Measurements from ENCODE around the gene CCL26. TPM values are rescaled to one million over a fixed set of nuclear protein-coding genes. Genes with fewer than 3 reads are reported as not detected.
"Not testable (repeated sequence)": the region's sequence is repeated elsewhere in the genome, so short reads cannot be mapped to it uniquely, and the experiment has no call there.

Gene CCL26
- total RNA-seq, 4 donors from 2014 or later = not detected

- ATAC-seq (no peak), DNase-seq (no peak)
- no peak overlapping the region for H3K27ac ChIP-seq
- in situ Hi-C loops (cut with MboI; ENCODE audit: low sequenced_read_pairs in 4 of 4) (loop anchor here (25.0 kb wide), 3 partner anchors 93 to 307 kb away; partner anchors contain the start of genes MDH2 (in 3 of the 4) and STYXL1 (in 3 of the 4)), intact Hi-C loops (cut with DNase I; ENCODE audit: low total_unique reads) (no loop called here)
- H3K4me3 ChIP-seq = no peak overlapping the region
- H3K27me3 ChIP-seq = no peaks in the 10 kb centered on the region
- TF ChIP-seq POLR2A (IDR thresholded peaks at IDR 0.05) (no peak), CTCF (IDR thresholded peaks at IDR 0.05 in 4 of 5, conservative IDR thresholded peaks at IDR 0.05 in 1 of 5) (no peak)
- no peaks in the 10 kb centered on the region for H3K9me3 ChIP-seq
- H3K4me1 ChIP-seq = peaks cover 0 to 8% of the 10 kb centered on the region in 2 donors
- no peaks in the 10 kb centered on the region for H3K36me3 ChIP-seq
Measured at GRCh38 chr7:75729851-75730274, 42.1 kb downstream of the CCL26 start.

- H3K27me3 ChIP-seq = no peaks in the 10 kb centered on the region
- in situ Hi-C loops (cut with MboI; ENCODE audit: low sequenced_read_pairs in 4 of 4) = loop anchor here (25.0 kb wide), 3 partner anchors 91 to 309 kb away; partner anchors contain the start of genes MDH2 (in 3 of the 4) and STYXL1 (in 3 of the 4)
- DNase-seq (no peak), ATAC-seq (no peak)
- no peak overlapping the region for H3K4me3 ChIP-seq
- H3K36me3 ChIP-seq = no peaks in the 10 kb centered on the region
- peak overlapping the region in 3 of 4 donors; percentile 5 to 18 (median 14) for H3K27ac ChIP-seq
- TF ChIP-seq POLR2A (IDR thresholded peaks at IDR 0.05) (no peak), CTCF (IDR thresholded peaks at IDR 0.05 in 4 of 5, conservative IDR thresholded peaks at IDR 0.05 in 1 of 5) (no peak)
- intact Hi-C loops (cut with DNase I; ENCODE audit: low total_unique reads) = no loop called here
- H3K9me3 ChIP-seq = no peaks in the 10 kb centered on the region
- H3K4me1 ChIP-seq = peaks cover 0 to 8% of the 10 kb centered on the region in 2 donors
Measured at GRCh38 chr7:75727881-75728593, 44.0 kb downstream of the CCL26 start.

- H3K27me3 ChIP-seq; H3K36me3 ChIP-seq; H3K27ac ChIP-seq; intact Hi-C loops (cut with DNase I; ENCODE audit: low total_unique reads); ATAC-seq; H3K4me3 ChIP-seq; H3K4me1 ChIP-seq; DNase-seq; H3K9me3 ChIP-seq: not testable (repeated sequence)
- in situ Hi-C loops (cut with MboI; ENCODE audit: low sequenced_read_pairs in 4 of 4) = loop anchor here (25.0 kb wide), 3 partner anchors 90 to 310 kb away; partner anchors contain the start of genes MDH2 (in 3 of the 4) and STYXL1 (in 3 of the 4)
Measured at GRCh38 chr7:75727351-75727750, 44.7 kb downstream of the CCL26 start.

- DNase-seq = no peak
- no peak for ATAC-seq
- intact Hi-C loops (cut with DNase I; ENCODE audit: low total_unique reads) (no loop called here), in situ Hi-C loops (cut with MboI; ENCODE audit: low sequenced_read_pairs in 4 of 4) (loop anchor here (25.0 kb wide), 3 partner anchors 88 to 312 kb away; partner anchors contain the start of genes MDH2 (in 3 of the 4) and STYXL1 (in 3 of the 4))
- H3K27me3 ChIP-seq = no peaks in the 10 kb centered on the region
- no peaks in the 10 kb centered on the region for H3K36me3 ChIP-seq
- H3K4me3 ChIP-seq = no peak overlapping the region
- no peaks in the 10 kb centered on the region for H3K9me3 ChIP-seq
- H3K4me1 ChIP-seq = peaks cover 0 to 8% of the 10 kb centered on the region in 2 donors
- H3K27ac ChIP-seq = no peak overlapping the region
- no peak for TF ChIP-seq POLR2A (IDR thresholded peaks at IDR 0.05)
- no peak for TF ChIP-seq CTCF (IDR thresholded peaks at IDR 0.05 in 4 of 5, conservative IDR thresholded peaks at IDR 0.05 in 1 of 5)
Measured at GRCh38 chr7:75725306-75725705, 46.7 kb downstream of the CCL26 start.

- H3K4me1 ChIP-seq = peaks cover 0 to 6% of the 10 kb centered on the region in 2 donors
- no peak overlapping the region for H3K27ac ChIP-seq
- ATAC-seq (no peak), DNase-seq (no peak)
- no peaks in the 10 kb centered on the region for H3K9me3 ChIP-seq
- TF ChIP-seq CTCF (IDR thresholded peaks at IDR 0.05 in 4 of 5, conservative IDR thresholded peaks at IDR 0.05 in 1 of 5) (no peak), POLR2A (IDR thresholded peaks at IDR 0.05) (no peak)
- no peak overlapping the region for H3K4me3 ChIP-seq
- intact Hi-C loops (cut with DNase I; ENCODE audit: low total_unique reads) (no loop called here), in situ Hi-C loops (cut with MboI; ENCODE audit: low sequenced_read_pairs in 4 of 4) (no loop called here)
- no peaks in the 10 kb centered on the region for H3K27me3 ChIP-seq
- no peaks in the 10 kb centered on the region for H3K36me3 ChIP-seq
Measured at GRCh38 chr7:75723444-75723843, 48.6 kb downstream of the CCL26 start.
